ENCODE measurements around the gene ASTL.
A peak's percentile ranks its signal among the peaks of the same experiment; 100 is the strongest.

The ASTL gene

GRCh38 chr2:96129528-96130120, 8.7 kb downstream of the ASTL start:
- DNase-seq: no peak

- DNase-seq: no peak
These were observed 9.8 kb downstream of the ASTL start for GRCh38 chr2:96128456-96128855.

- DNase-seq: no peak
These were observed 13.7 kb downstream of the ASTL start for GRCh38 chr2:96124406-96125265.

- DNase-seq: no peak
These were observed 14.4 kb downstream of the ASTL start for GRCh38 chr2:96123936-96124335.

GRCh38 chr2:96123290-96123689, 15.0 kb downstream of the ASTL start:
- no peak for DNase-seq

GRCh38 chr2:96122391-96122790, 15.9 kb downstream of the ASTL start:
- no peak for DNase-seq

GRCh38 chr2:96121414-96121813, 16.9 kb downstream of the ASTL start:
- DNase-seq: no peak

- DNase-seq: no peak
These were observed 17.3 kb downstream of the ASTL start for GRCh38 chr2:96120991-96121390.

GRCh38 chr2:96120091-96120720, 18.1 kb downstream of the ASTL start:
- DNase-seq: no peak

- no peak for DNase-seq
These were observed 18.9 kb downstream of the ASTL start for GRCh38 chr2:96119389-96119751.

GRCh38 chr2:96118698-96119388, 19.5 kb downstream of the ASTL start:
- no peak for DNase-seq

GRCh38 chr2:96117701-96118588, 20.4 kb downstream of the ASTL start:
- DNase-seq: no peak

- DNase-seq: peak; percentile 21
These were observed 21.3 kb downstream of the ASTL start for GRCh38 chr2:96116879-96117533.

GRCh38 chr2:96116424-96116878, 21.9 kb downstream of the ASTL start, which contains the start of gene ADRA2B:
TSS of gene ADRA2B (minus strand) at chr2:96116571. CDS start at chr2:96116149, 422 bp downstream.
- peak; percentile 26 for DNase-seq

- DNase-seq: no peak
These were observed 22.5 kb downstream of the ASTL start for GRCh38 chr2:96115631-96116423.

- DNase-seq: no peak
These were observed 23.3 kb downstream of the ASTL start for GRCh38 chr2:96114903-96115581.

GRCh38 chr2:96114546-96114902, 23.8 kb downstream of the ASTL start:
- no peak for DNase-seq

GRCh38 chr2:96113951-96114350, 24.4 kb downstream of the ASTL start:
- no peak for DNase-seq

- no peak for DNase-seq
These were observed 25.0 kb downstream of the ASTL start for GRCh38 chr2:96113367-96113677.
